ENCODE data around the gene TRAF5.
"Not testable (repeated sequence)": the region's sequence is repeated elsewhere in the genome, so short reads cannot be mapped to it uniquely, and the experiment has no call there.

Gene TRAF5

DNA sequence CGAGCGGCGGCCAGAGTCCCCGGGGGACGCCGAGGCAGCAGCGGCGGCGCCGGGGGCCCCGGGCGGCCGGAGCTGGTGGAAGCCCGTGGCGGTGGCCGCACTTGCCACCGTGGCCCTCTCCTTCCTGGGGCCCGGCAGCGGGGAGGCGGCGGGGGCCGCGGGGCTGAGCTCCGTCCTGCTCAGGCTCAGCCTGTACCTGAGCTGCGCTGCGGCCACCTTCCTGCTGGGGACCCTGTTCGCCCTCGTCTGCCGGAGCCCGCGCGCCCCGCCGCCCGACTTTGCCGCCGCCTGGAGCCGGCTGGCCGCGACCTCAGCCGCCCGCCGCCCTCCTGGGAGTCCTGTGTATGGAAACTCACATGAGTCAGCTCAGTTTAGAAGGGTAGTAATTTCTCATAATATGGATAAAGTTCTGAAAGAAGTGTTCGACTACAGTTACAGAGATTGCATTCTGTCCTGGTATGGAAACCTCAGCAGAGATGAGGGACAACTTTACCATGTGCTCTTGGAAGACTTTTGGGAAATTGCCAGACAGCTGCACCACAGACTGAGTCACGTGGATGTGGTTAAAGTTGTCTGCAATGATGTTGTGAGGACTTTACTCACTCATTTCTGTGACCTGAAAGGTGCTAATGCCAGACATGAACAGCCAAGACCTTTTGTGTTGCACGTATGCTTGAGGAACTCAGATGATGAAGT is 90.1 kb downstream of the TRAF5 start:
- POLR2A ChIA-PET; CTCF ChIA-PET; DNase-seq (ENCODE audit: extremely low spot score): not testable (repeated sequence)
- 0 out of 2 replicates have a peak, but pooled peaks have one; percentile 28 for TF ChIP-seq L3MBTL2 (conservative IDR thresholded peaks at IDR 0.05)

DNA sequence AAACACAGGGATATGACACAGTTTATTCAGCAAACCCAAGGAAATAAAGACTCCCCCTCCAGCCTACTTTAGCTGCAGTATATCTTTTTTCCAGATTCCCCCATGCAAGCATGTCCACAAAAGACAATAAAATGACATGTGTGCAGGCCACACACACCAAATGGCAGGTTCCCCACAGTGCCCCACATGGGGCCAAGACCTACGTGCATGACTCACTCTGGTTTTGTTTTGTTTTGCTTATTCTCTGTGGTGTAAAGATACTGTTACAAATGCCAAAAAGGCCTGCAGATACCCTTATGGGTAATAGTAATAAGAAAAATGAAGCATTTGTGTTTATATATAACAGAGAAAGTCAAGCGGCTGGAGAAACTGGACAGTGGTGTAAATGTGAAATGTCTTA is 93.8 kb downstream of the TRAF5 start:
- TF ChIP-seq FOXA1 (IDR thresholded peaks at IDR 0.05) (no peak), FOXM1 (IDR thresholded peaks at IDR 0.05; ENCODE audit: borderline replicate concordance) (no peak), L3MBTL2 (conservative IDR thresholded peaks at IDR 0.05) (peak; percentile 38; the same call in 1 of the 2 replicates), NFRKB (IDR thresholded peaks at IDR 0.05) (no peak)
- DNase-seq (ENCODE audit: extremely low spot score), result peak; percentile 26
- ChIA-PET POLR2A (no interaction called here), CTCF (no interaction called here)

DNA sequence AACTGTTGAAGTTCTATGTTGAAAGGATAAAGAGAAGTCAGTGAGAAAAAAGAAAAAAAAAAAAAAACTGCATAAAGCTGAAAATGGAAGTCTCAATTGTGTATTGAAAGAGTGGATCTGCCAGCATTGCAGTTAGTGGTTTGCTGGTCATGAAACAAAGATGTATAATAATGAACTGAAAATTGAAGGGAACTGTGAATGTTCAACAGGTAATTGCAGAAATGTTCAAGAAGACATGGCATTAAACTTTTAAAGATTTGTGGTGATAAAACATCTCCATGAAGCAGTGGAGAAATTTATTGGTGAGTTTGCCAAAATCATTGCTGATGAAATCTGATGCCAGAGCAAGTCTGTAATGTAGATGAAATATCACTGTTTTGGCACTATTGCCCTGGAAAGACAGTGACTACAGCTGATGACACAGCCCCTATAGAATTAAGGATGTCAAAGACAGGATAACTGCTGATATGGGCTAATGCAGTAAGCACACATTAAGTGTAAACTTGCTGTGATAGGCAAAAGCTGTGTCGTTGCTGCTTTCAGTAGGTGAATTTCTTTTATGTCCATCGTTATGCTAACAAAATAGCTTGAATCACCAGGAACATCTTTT is 94.3 kb downstream of the TRAF5 start:
- CTCF ChIA-PET, result no interaction called here
- TF ChIP-seq ARNT (IDR thresholded peaks at IDR 0.05) (no peak), ZNF384 (IDR thresholded peaks at IDR 0.05) (peak; percentile 58), SP1 (IDR thresholded peaks at IDR 0.05) (no peak), TARDBP (IDR thresholded peaks at IDR 0.05) (no peak)
- no peak for DNase-seq (ENCODE audit: extremely low spot score)
- POLR2A ChIA-PET, result no interaction called here

DNA sequence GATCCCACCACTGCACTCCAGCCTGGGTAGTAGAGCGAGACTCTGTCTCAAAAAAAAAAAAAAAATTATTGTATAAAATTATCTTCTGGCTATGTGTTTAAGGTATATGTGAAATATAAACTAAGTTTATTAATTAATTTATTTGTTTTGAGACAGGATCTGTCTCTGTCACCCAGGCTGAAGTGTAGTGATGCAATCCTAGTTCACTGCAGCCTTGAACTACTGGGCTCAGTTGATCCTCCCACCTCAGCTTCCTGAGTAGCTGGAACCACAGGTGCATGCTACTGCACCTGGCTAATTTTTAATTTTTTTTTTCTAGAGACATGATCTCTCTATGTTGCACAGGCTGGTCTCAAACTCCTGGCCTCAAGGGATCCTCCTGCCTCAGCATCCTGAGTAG is 97.4 kb downstream of the TRAF5 start:
- TF ChIP-seq SP1 (IDR thresholded peaks at IDR 0.05), result no peak
- no peak for TF ChIP-seq ZNF384 (IDR thresholded peaks at IDR 0.05)
- TF ChIP-seq FOXM1 (IDR thresholded peaks at IDR 0.05; ENCODE audit: borderline replicate concordance), result no peak
- no peak for TF ChIP-seq FOXK2 (IDR thresholded peaks at IDR 0.05)
- no peak for TF ChIP-seq FOXA1 (IDR thresholded peaks at IDR 0.05)
- TF ChIP-seq, protein P1, sequence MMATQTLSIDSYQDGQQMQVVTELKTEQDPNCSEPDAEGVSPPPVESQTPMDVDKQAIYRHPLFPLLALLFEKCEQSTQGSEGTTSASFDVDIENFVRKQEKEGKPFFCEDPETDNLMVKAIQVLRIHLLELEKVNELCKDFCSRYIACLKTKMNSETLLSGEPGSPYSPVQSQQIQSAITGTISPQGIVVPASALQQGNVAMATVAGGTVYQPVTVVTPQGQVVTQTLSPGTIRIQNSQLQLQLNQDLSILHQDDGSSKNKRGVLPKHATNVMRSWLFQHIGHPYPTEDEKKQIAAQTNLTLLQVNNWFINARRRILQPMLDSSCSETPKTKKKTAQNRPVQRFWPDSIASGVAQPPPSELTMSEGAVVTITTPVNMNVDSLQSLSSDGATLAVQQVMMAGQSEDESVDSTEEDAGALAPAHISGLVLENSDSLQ (IDR thresholded peaks at IDR 0.05), result no peak
- TF ChIP-seq HDGF (IDR thresholded peaks at IDR 0.05; ENCODE audit: borderline replicate concordance), result no peak
- TF ChIP-seq L3MBTL2 (conservative IDR thresholded peaks at IDR 0.05), result no peak
- TF ChIP-seq ELF4 (IDR thresholded peaks at IDR 0.05), result no peak
- TF ChIP-seq SUZ12 (IDR thresholded peaks at IDR 0.05), result no peak
- no peak for TF ChIP-seq NFRKB (IDR thresholded peaks at IDR 0.05)
- TF ChIP-seq TARDBP (IDR thresholded peaks at IDR 0.05), result no peak
- TF ChIP-seq CTBP1 (IDR thresholded peaks at IDR 0.05; ENCODE audit: borderline replicate concordance), result no peak
- TF ChIP-seq ARNT (IDR thresholded peaks at IDR 0.05), result no peak
- TF ChIP-seq LEF1 (IDR thresholded peaks at IDR 0.05; ENCODE audit: borderline replicate concordance), result no peak
- no peak for TF ChIP-seq BHLHE40 (IDR thresholded peaks at IDR 0.05; ENCODE audit: borderline replicate concordance)
- DNase-seq (ENCODE audit: extremely low spot score), result no peak
- CTCF ChIA-PET, result no interaction called here
- POLR2A ChIA-PET, result no interaction called here

All from HEK293T (cell line).